Tibial nerve (tissue), 4 donors: ENCODE measurements around the gene ZNHIT1. TPM values are rescaled to one million over a fixed set of nuclear protein-coding genes. Genes with fewer than 3 reads are reported as not detected.
"Not testable (repeated sequence)": the region's sequence is repeated elsewhere in the genome, so short reads cannot be mapped to it uniquely, and the experiment has no call there.

Experiments used
- DNase-seq, 2 donors: peaks; one replicate each; pipeline ENCODE4 v3.0.0-alpha.2; 2019; ENCODE audit warnings: low spot score in 2 of 2
- H3K27ac ChIP-seq, 4 donors: fragments of 200-600 bp; sonication (generic) in 3 of 4; one replicate each; pipeline ENCODE4 v1.5.1; 2017 to 2019; ENCODE audit warnings: mild to moderate bottlenecking in 1 of 4
- H3K27me3 ChIP-seq, 2 donors: fragments of 200-600 bp; sonication (generic) in 1 of 2; one replicate each; pipeline versions ENCODE4 v1.5.1 to v1.6.0; 2017 to 2019
- H3K36me3 ChIP-seq, 3 donors: fragments of 200-600 bp; sonication (generic); one replicate each; pipeline ENCODE4 v1.5.1; 2018 to 2019
- H3K4me1 ChIP-seq, 4 donors: fragments of 200-600 bp; sonication (generic) in 3 of 4; one replicate each; pipeline ENCODE4 v1.5.1; 2017 to 2019
- H3K4me3 ChIP-seq, 4 donors: fragments of 200-600 bp; sonication (generic) in 3 of 4; one replicate each; pipeline ENCODE4 v1.5.1; 2017 to 2019; ENCODE audit warnings: mild to moderate bottlenecking in 1 of 4, moderate library complexity in 1 of 4
- H3K9me3 ChIP-seq, 4 donors: fragments of 200-600 bp; sonication (generic) in 3 of 4; one replicate each; pipeline ENCODE4 v1.5.1; 2017 to 2019
- CTCF ChIP-seq, 5 experiments: fragments of 200-600 bp in 3 of 5; fragments of 450-650 bp in 2 of 5; sonication (generic) in 3 of 5; IDR thresholded peaks; one replicate each; pipeline ENCODE4 v1.5.1; 2016 to 2019; ENCODE audit warnings: antibody characterized with exemption in 5 of 5, mild to moderate bottlenecking in 3 of 5, moderate library complexity in 2 of 5
- EP300 ChIP-seq, 2 donors: sonication (generic); formaldehyde crosslinking; IDR thresholded peaks; one replicate each; pipeline ENCODE4 v1.6.1; 2017; ENCODE audit warnings: antibody characterized with exemption in 2 of 2, mild to moderate bottlenecking in 1 of 2
- POLR2A ChIP-seq, 2 donors: fragments of 450-650 bp; IDR thresholded peaks; one replicate each; pipeline ENCODE4 v1.6.1; 2017; ENCODE audit warnings: antibody characterized with exemption in 2 of 2, mild to moderate bottlenecking in 2 of 2, moderate library complexity in 2 of 2
- WGBS, 2 donors: methylation state at CpG; one replicate each; pipeline ENCODE4 v1.1.5; 2018; 5-methylcytosine and 5-hydroxymethylcytosine counted together
- total RNA-seq, 4 donors: library from RNA; depleted of rRNA; stranded (reverse); fragments of >200 nt; gene quantifications; one replicate each; pipeline ENCODE4 v1.1.0, GENCODE V29; 2016

The ZNHIT1 gene
- total RNA-seq, 4 donors from 2014 or later: 90.5 to 113 (median 99.3) TPM

GRCh38 chr7:101189109-101189508 is 28.9 kb upstream of the ZNHIT1 start:
- 80 to 84% methylated on average over 8 of the region's 8 CpGs for WGBS, 2 donors
- H3K4me3 ChIP-seq: no peak overlapping the region
- H3K27ac ChIP-seq: no peak overlapping the region
- DNase-seq: no peak
- peaks cover 0 to 36% of the 10 kb centered on the region in 2 donors for H3K27me3 ChIP-seq
- no peaks in the 10 kb centered on the region for H3K4me1 ChIP-seq
- TF ChIP-seq EP300 (IDR thresholded peaks at IDR 0.05) (no peak), POLR2A (IDR thresholded peaks at IDR 0.05) (no peak), CTCF (IDR thresholded peaks at IDR 0.05) (no peak)
- no peaks in the 10 kb centered on the region for H3K36me3 ChIP-seq
- H3K9me3 ChIP-seq: no peaks in the 10 kb centered on the region

- WGBS, 2 donors: 82 to 85% methylated on average over 16 to 17 of the region's 17 CpGs
- H3K9me3 ChIP-seq: no peaks in the 10 kb centered on the region
- no peak overlapping the region for H3K4me3 ChIP-seq
- no peaks in the 10 kb centered on the region for H3K36me3 ChIP-seq
- TF ChIP-seq CTCF (IDR thresholded peaks at IDR 0.05): no peak
- H3K27ac ChIP-seq: no peak overlapping the region
- H3K4me1 ChIP-seq: no peaks in the 10 kb centered on the region
- no peak for DNase-seq
- peaks cover 0 to 36% of the 10 kb centered on the region in 2 donors for H3K27me3 ChIP-seq
These were observed 22.1 kb upstream of the ZNHIT1 start for GRCh38 chr7:101195884-101196283.

GRCh38 chr7:101197991-101198390 is 20.0 kb upstream of the ZNHIT1 start:
- Histone ChIP-seq H3K4me1 (peaks cover 0 to 11% (median 5%) of the 10 kb centered on the region in 4 donors), H3K27ac (no peak overlapping the region), H3K4me3 (no peak overlapping the region), H3K27me3 (peaks cover 2 to 54% of the 10 kb centered on the region in 2 donors), H3K36me3 (no peaks in the 10 kb centered on the region), H3K9me3 (no peaks in the 10 kb centered on the region)
- DNase-seq: no peak
- WGBS, 2 donors: 72 to 80% methylated on average over 21 of the region's 21 CpGs
- TF ChIP-seq CTCF (IDR thresholded peaks at IDR 0.05) (no peak), EP300 (IDR thresholded peaks at IDR 0.05) (no peak)

GRCh38 chr7:101198476-101198875 is 19.5 kb upstream of the ZNHIT1 start:
- 69 to 70% methylated on average over 14 of the region's 14 CpGs for WGBS, 2 donors
- Histone ChIP-seq H3K9me3 (no peaks in the 10 kb centered on the region), H3K27me3 (peaks cover 2 to 56% of the 10 kb centered on the region in 2 donors), H3K36me3 (no peaks in the 10 kb centered on the region), H3K27ac (no peak overlapping the region), H3K4me3 (no peak overlapping the region), H3K4me1 (peaks cover 0 to 11% (median 5%) of the 10 kb centered on the region in 4 donors)
- no peak for DNase-seq
- TF ChIP-seq EP300 (IDR thresholded peaks at IDR 0.05): no peak
- no peak for TF ChIP-seq POLR2A (IDR thresholded peaks at IDR 0.05)
- no peak for TF ChIP-seq CTCF (IDR thresholded peaks at IDR 0.05)

- not testable (repeated sequence) for H3K4me3 ChIP-seq, H3K27ac ChIP-seq, H3K9me3 ChIP-seq, H3K36me3 ChIP-seq, DNase-seq
- WGBS, 2 donors: 88 to 91% methylated on average over 10 of the region's 10 CpGs
- Histone ChIP-seq H3K4me1 (peaks cover 0 to 11% (median 5%) of the 10 kb centered on the region in 4 donors), H3K27me3 (peaks cover 2 to 60% of the 10 kb centered on the region in 2 donors)
These were observed 18.4 kb upstream of the ZNHIT1 start for GRCh38 chr7:101199522-101199921.

GRCh38 chr7:101200504-101200861 is 17.5 kb upstream of the ZNHIT1 start:
- no peaks in the 10 kb centered on the region for H3K36me3 ChIP-seq
- H3K4me1 ChIP-seq: peaks cover 0 to 11% (median 5%) of the 10 kb centered on the region in 4 donors
- no peak for TF ChIP-seq POLR2A (IDR thresholded peaks at IDR 0.05)
- TF ChIP-seq CTCF (IDR thresholded peaks at IDR 0.05): no peak
- peaks cover 2 to 60% of the 10 kb centered on the region in 2 donors for H3K27me3 ChIP-seq
- H3K27ac ChIP-seq: peak overlapping the region in 1 of 4 donors; percentile 56
- WGBS, 2 donors: 66 to 86% methylated on average over 2 of the region's 2 CpGs
- DNase-seq: no peak
- H3K9me3 ChIP-seq: no peaks in the 10 kb centered on the region
- H3K4me3 ChIP-seq: peak overlapping the region in 1 of 4 donors; percentile 9
